Body of pancreas (tissue), 4 donors: Measurements from ENCODE around the gene LOXL3. TPM values are rescaled to one million over a fixed set of nuclear protein-coding genes. Genes with fewer than 3 reads are reported as not detected.
"Not testable (repeated sequence)": the region's sequence is repeated elsewhere in the genome, so short reads cannot be mapped to it uniquely, and the experiment has no call there.

Experiments used
- ATAC-seq: fragments of 150-250 bp; one replicate; pipeline ENCODE4 v1.9.1; 2016
- DNase-seq, 4 donors: peaks; one replicate each; pipeline ENCODE4 v3.0.0-alpha.2; 2019
- H3K27ac ChIP-seq, 4 donors: fragments of 200-600 bp; sonication (generic); 1 replicate in 3 of 4; 2 replicates in 1 of 4; pipeline versions ENCODE4 v1.5.1 to v1.6.1; 2016 to 2019; ENCODE audit warnings: mild to moderate bottlenecking in 1 of 4, mixed read lengths in 1 of 4, moderate library complexity in 1 of 4
- H3K27me3 ChIP-seq, 2 donors: fragments of 200-600 bp; sonication (generic); one replicate each; pipeline ENCODE4 v1.6.0; 2016; ENCODE audit warnings: mild to moderate bottlenecking in 1 of 2
- H3K36me3 ChIP-seq, 2 donors: fragments of 200-600 bp; sonication (generic); replicated peaks in 1 of 2; 2 replicates each; pipeline ENCODE4 v1.5.1; 2016; ENCODE audit warnings: low read depth in 2 of 2; ENCODE audit not compliant: insufficient read depth in 1 of 2
- H3K4me1 ChIP-seq: fragments of 200-600 bp; sonication (generic); one replicate; pipeline ENCODE4 v1.6.0; 2016
- H3K4me3 ChIP-seq, 2 donors: fragments of 200-600 bp; sonication (generic); 1 replicate in 1 of 2; 2 replicates in 1 of 2; pipeline ENCODE4 v1.5.1; 2016 to 2019
- H3K9me3 ChIP-seq, 3 donors: fragments of 200-600 bp; sonication (generic); 1 replicate in 2 of 3; 2 replicates in 1 of 3; pipeline ENCODE4 v1.5.1; 2016
- POLR2A ChIP-seq, 3 donors: fragments of 450-650 bp; IDR thresholded peaks; one replicate each; pipeline ENCODE4 v1.6.1; 2016; ENCODE audit warnings: antibody characterized with exemption in 3 of 3, mild to moderate bottlenecking in 2 of 3
- WGBS, 2 donors: methylation state at CpG; one replicate each; pipeline ENCODE4 v1.1.5; 2017; 5-methylcytosine and 5-hydroxymethylcytosine counted together
- intact Hi-C: fragments of 100-400 bp; cut with DNase I; formaldehyde crosslinking; loops from one replicate; pipeline ENCODE4 v1.15.1; 2023
- total RNA-seq, 2 donors: library from RNA; depleted of rRNA; stranded (reverse); fragments of >200 nt; gene quantifications; one replicate each; pipeline ENCODE4 v1.1.0, GENCODE V29; 2016
- TF ChIP-seq, protein P1 (sequence below), 7 experiments: fragments of 450-650 bp in 4 of 7; fragments of 200-600 bp in 3 of 7; sonication (generic) in 3 of 7; IDR thresholded peaks; one replicate each; pipeline ENCODE4 v1.5.1; 2016 to 2019; ENCODE audit warnings: antibody characterized with exemption in 7 of 7

LOXL3 gene
- total RNA-seq, 2 donors from 2014 or later = 0.33 to 3.1 TPM

- no peak for DNase-seq
- Histone ChIP-seq H3K27ac (no peak overlapping the region), H3K4me3 (no peak overlapping the region), H3K27me3 (no peaks in the 10 kb centered on the region), H3K9me3 (no peaks in the 10 kb centered on the region), H3K4me1 (peaks cover 20% of the 10 kb centered on the region), H3K36me3 (peaks cover 0 to 7% of the 10 kb centered on the region in 2 donors)
- intact Hi-C loops = loop anchor here (5.0 kb wide), 1 partner anchor 91 kb away; no protein-coding TSS in a partner anchor
- ATAC-seq = no peak
- WGBS, 2 donors = 68 to 69% methylated on average over 2 of the region's 2 CpGs
- TF ChIP-seq, protein P1, sequence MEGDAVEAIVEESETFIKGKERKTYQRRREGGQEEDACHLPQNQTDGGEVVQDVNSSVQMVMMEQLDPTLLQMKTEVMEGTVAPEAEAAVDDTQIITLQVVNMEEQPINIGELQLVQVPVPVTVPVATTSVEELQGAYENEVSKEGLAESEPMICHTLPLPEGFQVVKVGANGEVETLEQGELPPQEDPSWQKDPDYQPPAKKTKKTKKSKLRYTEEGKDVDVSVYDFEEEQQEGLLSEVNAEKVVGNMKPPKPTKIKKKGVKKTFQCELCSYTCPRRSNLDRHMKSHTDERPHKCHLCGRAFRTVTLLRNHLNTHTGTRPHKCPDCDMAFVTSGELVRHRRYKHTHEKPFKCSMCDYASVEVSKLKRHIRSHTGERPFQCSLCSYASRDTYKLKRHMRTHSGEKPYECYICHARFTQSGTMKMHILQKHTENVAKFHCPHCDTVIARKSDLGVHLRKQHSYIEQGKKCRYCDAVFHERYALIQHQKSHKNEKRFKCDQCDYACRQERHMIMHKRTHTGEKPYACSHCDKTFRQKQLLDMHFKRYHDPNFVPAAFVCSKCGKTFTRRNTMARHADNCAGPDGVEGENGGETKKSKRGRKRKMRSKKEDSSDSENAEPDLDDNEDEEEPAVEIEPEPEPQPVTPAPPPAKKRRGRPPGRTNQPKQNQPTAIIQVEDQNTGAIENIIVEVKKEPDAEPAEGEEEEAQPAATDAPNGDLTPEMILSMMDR (IDR thresholded peaks at IDR 0.05) = no peak
- TF ChIP-seq POLR2A (IDR thresholded peaks at IDR 0.05) = no peak
Observed at GRCh38 chr2:74486141-74486540, 67.6 kb downstream of the LOXL3 start.

- intact Hi-C loops, H3K36me3 ChIP-seq, ATAC-seq, H3K27me3 ChIP-seq, DNase-seq, H3K9me3 ChIP-seq: not testable (repeated sequence)
- Histone ChIP-seq H3K4me3 (peak overlapping the region; percentile 35 to 67), H3K27ac (peak overlapping the region in 1 of 4 donors; percentile 74), H3K4me1 (peaks cover 27% of the 10 kb centered on the region)
- WGBS, 2 donors = 69 to 77% methylated on average over 19 of the region's 19 CpGs
Observed at GRCh38 chr2:74483675-74484164, 70.0 kb downstream of the LOXL3 start.

DNA sequence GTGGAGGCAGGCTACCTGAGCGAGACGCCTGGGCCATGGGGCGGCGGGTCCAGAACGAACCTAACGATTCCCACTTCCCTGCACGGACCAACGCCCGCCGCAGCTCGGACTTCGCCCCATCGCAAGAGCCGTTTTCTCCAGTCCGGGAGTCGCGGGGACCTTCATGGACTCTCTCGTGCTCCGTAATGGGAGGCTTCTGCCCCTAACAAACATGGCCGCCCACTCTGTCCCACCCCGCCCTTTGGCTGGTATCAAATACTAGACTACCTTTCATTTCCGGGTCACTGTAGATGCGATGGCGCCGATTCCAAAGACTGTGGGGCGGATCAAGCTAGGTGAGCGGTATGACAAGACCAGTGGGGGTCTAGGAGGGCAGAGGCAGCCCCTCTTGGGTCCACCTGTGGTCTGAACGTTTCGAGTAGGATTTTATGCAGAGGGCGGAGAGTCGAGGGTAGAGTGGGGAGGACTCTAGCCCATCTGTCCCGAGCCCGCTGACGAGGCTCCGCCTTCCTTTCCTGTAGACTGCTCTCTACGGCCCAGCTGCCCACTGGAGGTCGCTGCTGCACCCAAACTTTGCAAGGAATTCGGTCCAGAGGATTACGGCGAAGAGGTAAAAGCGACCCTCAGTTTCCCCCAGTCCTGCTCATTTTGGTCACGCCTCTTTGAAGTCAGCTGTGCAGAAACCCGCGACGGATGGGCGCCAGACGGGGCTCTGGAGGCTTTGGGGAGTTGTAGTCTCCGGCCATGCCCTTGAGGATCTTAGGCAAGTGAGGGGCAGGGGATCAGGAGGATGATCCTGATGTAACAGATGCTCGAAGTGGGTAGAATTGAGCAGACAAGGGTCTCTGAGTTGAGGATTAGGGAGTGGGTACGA lies 70.7 kb downstream of the LOXL3 start, which contains the start of the genes CCDC142 and TTC31:
CCDC142 (minus strand) TSS at position 198 of the 874 bp plus-strand sequence; CDS start at position 37, 161 bp downstream.
TTC31 (plus strand) TSS at position 281 of the 874 bp plus-strand sequence; CDS start at position 296, 15 bp downstream.
- Histone ChIP-seq H3K4me3 (peak within 1 kb of the TSS; percentile 35 to 67), H3K27ac (peak within 1 kb of the TSS; percentile 74 to 89 (median 80)), H3K9me3 (no peaks in the 10 kb centered on the region), H3K27me3 (no peaks in the 10 kb centered on the region), H3K4me1 (peaks cover 27% of the 10 kb centered on the region), H3K36me3 (no peaks in the 10 kb centered on the region)
- DNase-seq (peak; percentile 95 to 98 (median 96)), ATAC-seq (peak; percentile 97)
- WGBS, 2 donors = 0 to 1% methylated on average over 39 to 50 of the region's 50 CpGs
- TF ChIP-seq, protein P1 (IDR thresholded peaks at IDR 0.05) = peak; percentile 76 to 96 (median 90)
- peak in 2 of 3 donors; percentile 62 to 64 for TF ChIP-seq POLR2A (IDR thresholded peaks at IDR 0.05)
- intact Hi-C loops = no loop called here

Other genes with a start within 250 kb of the LOXL3 start
- gene SLC4A5, start 210.5 kb downstream of the LOXL3 start, total RNA-seq = 1 to 10 TPM; 2.3 to 8.3 TPM
- gene DCTN1, start 173.6 kb downstream of the LOXL3 start, total RNA-seq = 10 to 100 TPM; 71.3 to 82.4 TPM
- gene C2orf81, start 132.3 kb downstream of the LOXL3 start, total RNA-seq = 1 to 10 TPM in 1 of 2 donors, under 1 TPM in 1; 0.33 to 1.6 TPM
- 10 to 100 TPM in 1 of 2 donors, under 1 TPM in 1; 0.99 to 14.3 TPM for gene WDR54, start 132.2 kb downstream of the LOXL3 start, total RNA-seq
- gene RTKN, start 112.0 kb downstream of the LOXL3 start, total RNA-seq = 10 to 100 TPM; 36.1 to 80.8 TPM
- gene INO80B, start 98.9 kb downstream of the LOXL3 start, total RNA-seq = 10 to 100 TPM in 1 of 2 donors, 1 to 10 TPM in 1; 6.3 to 32.4 TPM
- 10 to 100 TPM; 35.3 to 56.3 TPM for gene WBP1, start 95.5 kb downstream of the LOXL3 start, total RNA-seq
- gene MOGS, start 88.6 kb downstream of the LOXL3 start, total RNA-seq = 10 to 100 TPM; 43.6 to 65.9 TPM
- gene MRPL53, start 81.3 kb downstream of the LOXL3 start, total RNA-seq = 10 to 100 TPM; 20.1 to 88.2 TPM
- gene CCDC142, start 70.9 kb downstream of the LOXL3 start, total RNA-seq = 10 to 100 TPM; 20.5 to 39.2 TPM
- gene TTC31, start 70.9 kb downstream of the LOXL3 start, total RNA-seq = 10 to 100 TPM; 26.5 to 28.3 TPM
- gene LBX2, start 54.3 kb downstream of the LOXL3 start, total RNA-seq = 1 to 10 TPM; 2.3 to 7.6 TPM
- 10 to 100 TPM; 16.5 to 22.3 TPM for gene PCGF1, start 46.2 kb downstream of the LOXL3 start, total RNA-seq
- gene TLX2, start 39.5 kb downstream of the LOXL3 start, total RNA-seq = not detected
- gene DQX1, start 27.7 kb downstream of the LOXL3 start, total RNA-seq = 1 to 10 TPM in 1 of 2 donors, not detected in 1; 2.0 TPM
- gene AUP1, start 24.2 kb downstream of the LOXL3 start, total RNA-seq = 100 to 1,000 TPM in 1 of 2 donors, 10 to 100 TPM in 1; 82.5 to 170 TPM
- 10 to 100 TPM; 14.3 to 14.5 TPM for gene HTRA2, start 24.0 kb downstream of the LOXL3 start, total RNA-seq
- 10 to 100 TPM in 1 of 2 donors, 1 to 10 TPM in 1; 9.2 to 15.3 TPM for gene DOK1, start 778 bp upstream of the LOXL3 start, total RNA-seq
- not detected for gene M1AP, start 94.4 kb upstream of the LOXL3 start, total RNA-seq
- 1 to 10 TPM; 3.1 to 4.6 TPM for gene SEMA4F, start 100.3 kb upstream of the LOXL3 start, total RNA-seq